HepG2 (cell line): ENCODE data around the gene GUK1. TPM values are rescaled to one million over a fixed set of nuclear protein-coding genes. Genes with fewer than 3 reads are reported as not detected.
A peak's percentile ranks its signal among the peaks of the same experiment; 100 is the strongest.

ENCODE experiments used
- ARHGAP35 ChIP-seq: sonication (generic); formaldehyde crosslinking; IDR thresholded peaks from 2 replicates; pipeline ENCODE4 v1.9.0; 2022; ENCODE audit warnings: mild to moderate bottlenecking, inconsistent platforms, moderate library complexity, missing genetic modification reagents, borderline replicate concordance
- CREM ChIP-seq, 2 experiments: sonication (generic) in 1 of 2; formaldehyde crosslinking in 1 of 2; IDR thresholded peaks; 2 replicates each; pipeline versions ENCODE4 v1.4.0 to v1.6.1; 2016 to 2020; ENCODE audit warnings: antibody characterized with exemption in 1 of 2, mild to moderate bottlenecking in 1 of 2, missing genetic modification reagents in 1 of 2
- KDM5B ChIP-seq: sonication (generic); formaldehyde crosslinking; IDR thresholded peaks from 2 replicates; pipeline ENCODE4 v1.4.0; 2020; ENCODE audit warnings: missing genetic modification reagents, mild to moderate bottlenecking, borderline replicate concordance
- KDM6A ChIP-seq: IDR thresholded peaks from 2 replicates; pipeline ENCODE4 v1.6.1; 2016; ENCODE audit warnings: low read depth
- MAZ ChIP-seq, 2 experiments: sonication (generic) in 1 of 2; formaldehyde crosslinking in 1 of 2; IDR thresholded peaks; 2 replicates each; pipeline versions ENCODE4 v1.5.0 to v1.6.1; 2012 to 2020; ENCODE audit warnings: low read depth in 2 of 2, mild to moderate bottlenecking in 2 of 2, borderline replicate concordance in 1 of 2, improper control_type of control experiment in 1 of 2, low read length in 1 of 2, missing genetic modification reagents in 1 of 2, moderate library complexity in 1 of 2
- NFE2 ChIP-seq: sonication (generic); formaldehyde crosslinking; IDR thresholded peaks from 2 replicates; pipeline ENCODE4 v1.4.0; 2020; ENCODE audit warnings: missing genetic modification reagents
- NR2F6 ChIP-seq, 2 experiments: IDR thresholded peaks; 2 replicates each; pipeline ENCODE4 v1.6.1; 2016; ENCODE audit warnings: antibody characterized with exemption in 1 of 2, mild to moderate bottlenecking in 1 of 2
- ONECUT2 ChIP-seq: sonication (generic); formaldehyde crosslinking; IDR thresholded peaks from 2 replicates; pipeline ENCODE4 v1.4.0; 2020; ENCODE audit warnings: missing genetic modification reagents
- RAD51 ChIP-seq: fragments of 450-650 bp; IDR thresholded peaks from 2 replicates; pipeline ENCODE4 v1.6.1; 2016; ENCODE audit warnings: borderline replicate concordance
- REPIN1 ChIP-seq: sonication (generic); formaldehyde crosslinking; IDR thresholded peaks from 2 replicates; pipeline ENCODE4 v1.8.0; 2022; ENCODE audit warnings: missing genetic modification reagents, low read depth, mild to moderate bottlenecking, borderline replicate concordance
- TBX2 ChIP-seq: sonication (generic); formaldehyde crosslinking; IDR thresholded peaks from 2 replicates; pipeline ENCODE4 v1.5.0; 2020; ENCODE audit warnings: missing genetic modification reagents, mild to moderate bottlenecking, borderline replicate concordance
- TP53 ChIP-seq: sonication (generic); formaldehyde crosslinking; conservative IDR thresholded peaks from 2 replicates; pipeline ENCODE4 v1.4.0; 2020; ENCODE audit warnings: missing genetic modification reagents
- ZBTB2 ChIP-seq: sonication (generic); formaldehyde crosslinking; IDR thresholded peaks from 2 replicates; pipeline ENCODE4 v1.8.0; 2022; ENCODE audit warnings: low read depth, missing genetic modification reagents
- ZNF44 ChIP-seq: sonication (generic); formaldehyde crosslinking; IDR thresholded peaks from 2 replicates; pipeline ENCODE4 v1.5.1; 2020; ENCODE audit warnings: mild to moderate bottlenecking, missing genetic modification reagents
- ZNF513 ChIP-seq: sonication (generic); formaldehyde crosslinking; conservative IDR thresholded peaks from 2 replicates; pipeline ENCODE4 v1.5.0; 2020; ENCODE audit warnings: missing genetic modification reagents
- ZNF558 ChIP-seq: sonication (generic); formaldehyde crosslinking; IDR thresholded peaks from 2 replicates; pipeline ENCODE4 v1.9.0; 2022; ENCODE audit warnings: mild to moderate bottlenecking, missing genetic modification reagents, borderline replicate concordance
- ZNF629 ChIP-seq: sonication (generic); formaldehyde crosslinking; conservative IDR thresholded peaks from 2 replicates; pipeline ENCODE4 v1.5.0; 2020; ENCODE audit warnings: missing genetic modification reagents
- ZNF800 ChIP-seq: sonication (generic); formaldehyde crosslinking; IDR thresholded peaks from 2 replicates; pipeline ENCODE4 v1.4.0; 2020; ENCODE audit warnings: missing genetic modification reagents
- ZNF850 ChIP-seq: sonication (generic); formaldehyde crosslinking; conservative IDR thresholded peaks from 2 replicates; pipeline ENCODE4 v1.9.0; 2021; ENCODE audit warnings: mild to moderate bottlenecking, missing genetic modification reagents
- ZSCAN25 ChIP-seq: sonication (generic); formaldehyde crosslinking; IDR thresholded peaks from 2 replicates; pipeline ENCODE4 v1.8.0; 2022; ENCODE audit warnings: mild to moderate bottlenecking, missing genetic modification reagents
- polyA plus RNA-seq, 8 experiments: library from polyadenylated mRNA; depleted of rRNA in 3 of 8; stranded (reverse) in 7 of 8; unstranded in 1 of 8; fragments of >200 nt; fragmentation: Illumina TruSeq in 4 of 8; extraction: Trizol in 4 of 8; gene quantifications; 2 replicates each; pipeline versions ENCODE4 v1.2.1 to v1.2.3, GENCODE V29; 2011 to 2016; ENCODE audit warnings: low read depth in 4 of 8, missing spikeins in 1 of 8, mixed read lengths in 1 of 8; ENCODE audit not compliant: insufficient read depth in 1 of 8
- total RNA-seq, 5 experiments: library from RNA; depleted of rRNA; stranded (reverse); fragments of >200 nt; fragmentation: Illumina TruSeq; extraction: Trizol; gene quantifications; 2 replicates each; pipeline ENCODE4 v1.2.3, GENCODE V29; 2016; ENCODE audit warnings: low read depth in 1 of 5
- TF ChIP-seq, protein P1 (sequence below): sonication (generic); formaldehyde crosslinking; IDR thresholded peaks from 2 replicates; pipeline ENCODE4 v1.5.0; 2020; ENCODE audit warnings: missing genetic modification reagents
- TF ChIP-seq, protein P2 (sequence below): sonication (generic); formaldehyde crosslinking; IDR thresholded peaks from 2 replicates; pipeline ENCODE4 v1.5.1; 2020; ENCODE audit warnings: missing genetic modification reagents, mild to moderate bottlenecking, borderline replicate concordance

The GUK1 gene
- total and polyA plus RNA-seq, 2 of the 13 experiments (the other 11 are each of a cell fraction or from before 2014, with no cell fraction given): 116 to 154 TPM

DNA sequence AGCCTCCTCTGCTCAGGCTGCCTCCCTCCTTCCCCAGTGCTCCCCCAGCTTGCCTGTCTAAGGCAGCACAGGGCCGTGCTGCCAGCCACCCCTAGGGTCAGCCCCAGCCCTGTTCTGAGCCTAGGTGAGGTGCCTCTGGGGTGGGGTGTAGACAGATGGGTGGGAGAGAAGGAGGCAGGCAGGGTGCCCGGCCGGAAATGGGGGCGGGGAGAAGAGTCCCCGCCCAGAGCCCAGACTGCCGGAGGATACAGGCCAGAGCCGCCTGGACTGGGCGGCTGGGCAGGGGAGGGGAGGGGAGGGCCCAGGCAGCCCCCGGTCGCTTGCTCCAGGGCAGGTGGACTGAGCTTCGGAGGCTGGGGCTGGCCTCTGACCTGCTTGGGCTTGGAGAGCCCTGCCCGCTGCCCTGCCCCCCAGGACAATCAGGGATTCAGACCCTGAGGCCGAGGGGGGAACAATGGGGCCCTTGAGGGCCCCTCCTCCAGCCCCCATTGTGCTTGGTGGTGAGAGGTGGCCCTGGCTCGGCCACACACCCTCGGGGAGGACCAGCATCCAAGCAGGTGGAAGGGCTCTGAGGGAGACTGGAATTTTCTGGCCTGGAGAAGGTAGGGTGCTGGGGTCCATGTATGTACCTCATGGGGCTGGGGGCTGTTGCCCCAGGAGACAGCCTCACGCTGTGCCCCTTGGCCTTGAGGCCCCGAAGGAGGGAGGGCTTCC, 9.5 kb downstream of the GUK1 start, which contains the start of gene GJC2 (continued):
- TF ChIP-seq MAZ (IDR thresholded peaks at IDR 0.05; ENCODE audit: borderline replicate concordance, low read depth, low read length) (no peak), MAZ (CRISPR knock-in tag; IDR thresholded peaks at IDR 0.05; ENCODE audit: low read depth) (no peak), ZNF800 (0 out of 2 replicates have a peak, but pooled peaks have one; percentile 44), ZNF629 (CRISPR knock-in tag) (0 out of 2 replicates have a peak, but pooled peaks have one; percentile 12), TP53 (CRISPR knock-in tag) (no peak), ZSCAN25 (CRISPR knock-in tag) (peak; percentile 99), CREM (IDR thresholded peaks at IDR 0.05) (no peak), CREM (CRISPR knock-in tag; IDR thresholded peaks at IDR 0.05) (no peak), KDM6A (CRISPR knock-in tag) (no peak), ZNF558 (CRISPR knock-in tag) (0 out of 2 replicates have a peak, but pooled peaks have one; percentile 25), REPIN1 (CRISPR knock-in tag) (peak; percentile 53; the same call in 1 of the 2 replicates), KDM5B (CRISPR knock-in tag) (no peak), ZNF513 (CRISPR knock-in tag) (no peak), ONECUT2 (CRISPR knock-in tag) (no peak), ZNF44 (no peak), ARHGAP35 (CRISPR knock-in tag) (no peak), NR2F6 (IDR thresholded peaks at IDR 0.05) (no peak), NR2F6 (CRISPR knock-in tag; IDR thresholded peaks at IDR 0.05) (peak; percentile 78), ZBTB2 (CRISPR knock-in tag) (no peak), ZNF850 (CRISPR knock-in tag) (0 out of 2 replicates have a peak, but pooled peaks have one; percentile 49), RAD51 (no peak), NFE2 (no peak), TBX2 (CRISPR knock-in tag) (no peak)
- TF ChIP-seq, protein P1, sequence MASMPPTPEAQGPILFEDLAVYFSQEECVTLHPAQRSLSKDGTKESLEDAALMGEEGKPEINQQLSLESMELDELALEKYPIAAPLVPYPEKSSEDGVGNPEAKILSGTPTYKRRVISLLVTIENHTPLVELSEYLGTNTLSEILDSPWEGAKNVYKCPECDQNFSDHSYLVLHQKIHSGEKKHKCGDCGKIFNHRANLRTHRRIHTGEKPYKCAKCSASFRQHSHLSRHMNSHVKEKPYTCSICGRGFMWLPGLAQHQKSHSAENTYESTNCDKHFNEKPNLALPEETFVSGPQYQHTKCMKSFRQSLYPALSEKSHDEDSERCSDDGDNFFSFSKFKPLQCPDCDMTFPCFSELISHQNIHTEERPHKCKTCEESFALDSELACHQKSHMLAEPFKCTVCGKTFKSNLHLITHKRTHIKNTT (CRISPR knock-in tag): no peak
- TF ChIP-seq, protein P2, sequence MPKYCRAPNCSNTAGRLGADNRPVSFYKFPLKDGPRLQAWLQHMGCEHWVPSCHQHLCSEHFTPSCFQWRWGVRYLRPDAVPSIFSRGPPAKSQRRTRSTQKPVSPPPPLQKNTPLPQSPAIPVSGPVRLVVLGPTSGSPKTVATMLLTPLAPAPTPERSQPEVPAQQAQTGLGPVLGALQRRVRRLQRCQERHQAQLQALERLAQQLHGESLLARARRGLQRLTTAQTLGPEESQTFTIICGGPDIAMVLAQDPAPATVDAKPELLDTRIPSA: no peak
